Brain microvascular endothelial cell (primary cell): Measurements from ENCODE around the gene PTPRT.

Experiments
- DNase-seq: peaks from one replicate; pipeline ENCODE4 v3.0.0-alpha.2; 2020
- H3K27ac ChIP-seq: fragments of 250-450 bp; sonication (Bioruptor Pico); 2 replicates; pipeline ENCODE4 v1.5.1; 2020; ENCODE audit warnings: mild to moderate bottlenecking, moderate library complexity
- H3K27me3 ChIP-seq: fragments of 250-450 bp; sonication (Bioruptor Pico); replicated peaks from 2 replicates; pipeline ENCODE4 v1.5.1; 2020; ENCODE audit warnings: mild to moderate bottlenecking
- H3K36me3 ChIP-seq: fragments of 250-450 bp; sonication (Bioruptor Pico); replicated peaks from 2 replicates; pipeline ENCODE4 v1.5.1; 2020; ENCODE audit warnings: mild to moderate bottlenecking
- H3K4me3 ChIP-seq: 2 replicates; pipeline ENCODE4 v1.5.1; 2011; ENCODE audit warnings: low read depth, mild to moderate bottlenecking, control low read depth, low read length, moderate library complexity
- in situ Hi-C: cut with HindIII; loops from 2 replicates; pipeline ENCODE4 v1.10.0; 2017; ENCODE audit warnings: low sequenced_read_pairs, low pct_ligation_motif_present
- TF ChIP-seq, protein P1 (sequence below): IDR thresholded peaks from 2 replicates; pipeline ENCODE4 v1.5.1; 2011; ENCODE audit warnings: low read depth, mild to moderate bottlenecking, moderate library complexity, low read length, control low read depth, inconsistent platforms; ENCODE audit errors: missing control alignments

PTPRT gene

GRCh38 chr20:42690842-42691437 is 498.8 kb downstream of the PTPRT start:
- TF ChIP-seq, protein P1, sequence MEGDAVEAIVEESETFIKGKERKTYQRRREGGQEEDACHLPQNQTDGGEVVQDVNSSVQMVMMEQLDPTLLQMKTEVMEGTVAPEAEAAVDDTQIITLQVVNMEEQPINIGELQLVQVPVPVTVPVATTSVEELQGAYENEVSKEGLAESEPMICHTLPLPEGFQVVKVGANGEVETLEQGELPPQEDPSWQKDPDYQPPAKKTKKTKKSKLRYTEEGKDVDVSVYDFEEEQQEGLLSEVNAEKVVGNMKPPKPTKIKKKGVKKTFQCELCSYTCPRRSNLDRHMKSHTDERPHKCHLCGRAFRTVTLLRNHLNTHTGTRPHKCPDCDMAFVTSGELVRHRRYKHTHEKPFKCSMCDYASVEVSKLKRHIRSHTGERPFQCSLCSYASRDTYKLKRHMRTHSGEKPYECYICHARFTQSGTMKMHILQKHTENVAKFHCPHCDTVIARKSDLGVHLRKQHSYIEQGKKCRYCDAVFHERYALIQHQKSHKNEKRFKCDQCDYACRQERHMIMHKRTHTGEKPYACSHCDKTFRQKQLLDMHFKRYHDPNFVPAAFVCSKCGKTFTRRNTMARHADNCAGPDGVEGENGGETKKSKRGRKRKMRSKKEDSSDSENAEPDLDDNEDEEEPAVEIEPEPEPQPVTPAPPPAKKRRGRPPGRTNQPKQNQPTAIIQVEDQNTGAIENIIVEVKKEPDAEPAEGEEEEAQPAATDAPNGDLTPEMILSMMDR: no peak
- Histone ChIP-seq H3K27me3 (no peaks in the 10 kb centered on the region), H3K4me3 (no peak overlapping the region), H3K27ac (no peak overlapping the region), H3K36me3 (no peaks in the 10 kb centered on the region)
- no peak for DNase-seq
- in situ Hi-C loops: no loop called here

DNA sequence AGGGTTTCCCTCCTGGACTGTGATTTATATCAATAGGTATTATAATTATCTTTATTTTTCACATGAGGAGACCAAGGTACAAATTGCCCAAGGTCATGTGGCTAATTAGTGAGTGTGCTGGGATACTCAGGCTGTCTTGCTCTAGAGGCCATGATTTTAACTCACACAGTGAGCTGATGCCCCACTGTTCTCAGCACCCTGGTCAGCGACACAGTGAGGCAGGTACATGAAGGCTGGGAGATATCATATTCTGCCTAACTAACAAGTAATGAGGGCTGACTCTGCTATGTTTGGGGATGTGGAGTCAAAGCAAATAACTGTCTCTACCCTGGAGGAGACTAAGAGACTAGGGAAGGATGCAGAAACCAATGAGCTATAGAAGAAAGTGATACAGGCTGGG is 501.1 kb downstream of the PTPRT start:
- TF ChIP-seq, protein P1: no peak
- H3K4me3 ChIP-seq: no peak overlapping the region
- no peaks in the 10 kb centered on the region for H3K36me3 ChIP-seq
- in situ Hi-C loops: no loop called here
- DNase-seq: no peak
- H3K27ac ChIP-seq: no peak overlapping the region
- H3K27me3 ChIP-seq: no peaks in the 10 kb centered on the region

- Histone ChIP-seq H3K4me3 (no peak overlapping the region), H3K27me3 (no peaks in the 10 kb centered on the region), H3K36me3 (no peaks in the 10 kb centered on the region), H3K27ac (no peak overlapping the region)
- DNase-seq: no peak
- TF ChIP-seq, protein P1: no peak
- in situ Hi-C loops: no loop called here
Observed at GRCh38 chr20:42686057-42686456, 503.6 kb downstream of the PTPRT start.

DNA sequence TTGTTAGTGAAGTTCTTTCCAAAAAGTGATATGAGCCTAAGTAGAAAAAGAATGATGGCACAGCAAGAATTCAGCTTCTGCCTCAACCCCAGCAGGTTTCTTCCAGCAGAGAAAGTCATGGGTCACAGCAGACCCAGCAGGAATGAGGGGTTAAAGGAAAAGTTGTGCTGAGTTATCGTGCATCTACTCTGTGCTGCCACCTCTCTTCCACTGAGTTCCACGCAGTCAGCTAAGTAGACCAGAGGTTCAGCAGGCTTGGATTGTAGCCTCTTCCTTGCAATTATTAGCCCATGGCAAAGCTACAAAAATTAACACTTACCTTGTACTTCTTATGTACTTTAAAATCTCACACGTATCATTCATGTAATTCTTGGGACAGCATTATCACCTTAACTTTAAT is 510.8 kb downstream of the PTPRT start:
- Histone ChIP-seq H3K4me3 (no peak overlapping the region), H3K27me3 (no peaks in the 10 kb centered on the region), H3K27ac (no peak overlapping the region), H3K36me3 (no peaks in the 10 kb centered on the region)
- TF ChIP-seq, protein P1: no peak
- DNase-seq: no peak
- in situ Hi-C loops: no loop called here

DNA sequence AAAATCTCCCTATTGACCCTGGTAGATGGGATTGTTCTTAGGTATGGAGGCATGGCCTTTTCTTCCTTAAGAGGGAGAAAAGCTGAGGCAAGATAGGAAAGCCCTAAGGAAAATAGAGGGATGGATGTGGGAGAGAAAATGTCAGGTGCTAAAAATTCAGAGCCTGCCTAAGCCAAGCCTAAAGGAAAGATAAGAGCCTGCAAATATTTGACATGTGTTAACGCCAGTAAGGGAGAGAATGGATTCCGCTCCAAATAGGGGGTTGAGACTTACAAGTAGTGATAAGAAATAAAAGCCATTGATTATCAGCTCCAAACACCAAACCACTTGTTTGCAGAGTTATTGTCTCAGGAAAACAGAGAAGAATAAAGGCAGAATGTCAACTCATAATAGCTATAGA is 533.6 kb downstream of the PTPRT start:
- no peak overlapping the region for H3K4me3 ChIP-seq
- TF ChIP-seq, protein P1: no peak
- DNase-seq: no peak
- in situ Hi-C loops: no loop called here
- no peaks in the 10 kb centered on the region for H3K36me3 ChIP-seq
- H3K27me3 ChIP-seq: no peaks in the 10 kb centered on the region
- H3K27ac ChIP-seq: no peak overlapping the region

DNA sequence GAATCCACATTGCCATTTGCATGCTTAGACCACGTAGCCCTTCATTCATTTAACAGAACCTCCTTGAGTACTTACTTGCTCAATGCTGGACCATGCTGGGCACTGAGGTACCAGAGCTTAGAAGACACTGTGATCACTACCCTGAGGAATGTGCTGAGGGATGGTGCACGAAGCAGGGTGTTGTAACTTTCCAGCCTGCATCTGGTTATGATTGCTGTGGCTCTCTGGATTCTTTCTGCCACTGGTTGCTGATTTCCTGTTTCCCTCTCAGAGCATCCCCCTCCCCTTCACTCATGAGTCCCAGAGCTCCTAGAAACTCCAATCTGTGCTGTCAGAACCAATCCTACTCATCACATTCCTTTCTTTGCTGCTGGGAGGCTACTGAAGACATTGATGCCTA is 537.4 kb downstream of the PTPRT start:
- H3K27me3 ChIP-seq: no peaks in the 10 kb centered on the region
- no peaks in the 10 kb centered on the region for H3K36me3 ChIP-seq
- H3K4me3 ChIP-seq: no peak overlapping the region
- DNase-seq: no peak
- in situ Hi-C loops: no loop called here
- H3K27ac ChIP-seq: no peak overlapping the region
- TF ChIP-seq, protein P1: no peak
